ENCODE measurements around the gene UFD1. TPM values are rescaled to one million over a fixed set of nuclear protein-coding genes. Genes with fewer than 3 reads are reported as not detected.

Gene UFD1
- total and polyA plus RNA-seq, 2 experiments from 2014 or later: 23.4 to 77.3 TPM

DNA sequence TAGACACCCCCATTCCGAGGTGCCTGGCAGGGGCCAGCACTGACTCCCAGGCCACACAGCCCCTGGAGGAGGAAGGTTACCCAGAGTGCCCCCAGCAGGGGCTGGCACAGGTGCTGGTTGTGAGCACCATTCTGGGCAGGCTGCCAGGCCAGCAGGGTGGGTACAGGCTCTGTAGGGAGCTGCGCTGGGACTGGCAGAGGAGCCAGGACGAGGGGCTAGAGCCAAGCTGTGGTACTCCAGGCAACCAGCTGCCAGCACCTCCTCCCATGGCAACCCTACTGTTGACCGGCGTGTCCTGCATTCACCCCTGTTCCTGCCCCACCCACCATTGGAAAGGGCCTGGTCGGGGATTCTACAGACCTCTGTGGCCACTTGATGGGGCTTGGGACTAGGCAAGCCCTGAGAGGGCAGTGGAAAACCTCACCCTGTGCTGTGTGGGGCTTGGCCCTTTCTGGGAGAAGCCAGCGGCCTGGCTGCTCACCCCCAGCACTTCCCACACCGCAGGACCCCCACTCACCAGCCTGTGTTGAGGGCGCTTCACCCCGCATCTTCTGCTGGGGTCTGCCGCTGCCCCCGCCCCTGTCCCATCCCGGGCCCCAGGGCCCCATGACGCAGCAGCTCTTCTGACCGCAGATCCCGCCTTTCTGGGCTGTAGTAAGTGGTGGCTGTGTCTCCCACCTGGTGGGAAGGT, 43.3 kb upstream of the UFD1 start:
- Histone ChIP-seq H3K27me3 (peaks cover 46% of the 10 kb centered on the region), H3K27ac (no peak overlapping the region), H3K9me3 (ENCODE audit: low read depth) (no peaks in the 10 kb centered on the region), H3K4me3 (no peak overlapping the region), H3K4me1 (ENCODE audit: low read depth) (peaks cover 8% of the 10 kb centered on the region), H3K36me3 (no peaks in the 10 kb centered on the region)
- TF ChIP-seq, protein P1, sequence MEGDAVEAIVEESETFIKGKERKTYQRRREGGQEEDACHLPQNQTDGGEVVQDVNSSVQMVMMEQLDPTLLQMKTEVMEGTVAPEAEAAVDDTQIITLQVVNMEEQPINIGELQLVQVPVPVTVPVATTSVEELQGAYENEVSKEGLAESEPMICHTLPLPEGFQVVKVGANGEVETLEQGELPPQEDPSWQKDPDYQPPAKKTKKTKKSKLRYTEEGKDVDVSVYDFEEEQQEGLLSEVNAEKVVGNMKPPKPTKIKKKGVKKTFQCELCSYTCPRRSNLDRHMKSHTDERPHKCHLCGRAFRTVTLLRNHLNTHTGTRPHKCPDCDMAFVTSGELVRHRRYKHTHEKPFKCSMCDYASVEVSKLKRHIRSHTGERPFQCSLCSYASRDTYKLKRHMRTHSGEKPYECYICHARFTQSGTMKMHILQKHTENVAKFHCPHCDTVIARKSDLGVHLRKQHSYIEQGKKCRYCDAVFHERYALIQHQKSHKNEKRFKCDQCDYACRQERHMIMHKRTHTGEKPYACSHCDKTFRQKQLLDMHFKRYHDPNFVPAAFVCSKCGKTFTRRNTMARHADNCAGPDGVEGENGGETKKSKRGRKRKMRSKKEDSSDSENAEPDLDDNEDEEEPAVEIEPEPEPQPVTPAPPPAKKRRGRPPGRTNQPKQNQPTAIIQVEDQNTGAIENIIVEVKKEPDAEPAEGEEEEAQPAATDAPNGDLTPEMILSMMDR (IDR thresholded peaks at IDR 0.05; ENCODE audit: low read depth, low read length): no peak
- no peak for DNase-seq (ENCODE audit: low read depth in 1 of 2, low spot score in 1 of 2)

- Histone ChIP-seq H3K36me3 (no peaks in the 10 kb centered on the region), H3K27me3 (peaks cover 45% of the 10 kb centered on the region), H3K4me1 (ENCODE audit: low read depth) (no peaks in the 10 kb centered on the region), H3K27ac (no peak overlapping the region), H3K9me3 (ENCODE audit: low read depth) (no peaks in the 10 kb centered on the region), H3K4me3 (no peak overlapping the region)
- TF ChIP-seq, protein P1 (IDR thresholded peaks at IDR 0.05; ENCODE audit: low read depth, low read length): no peak
- DNase-seq (ENCODE audit: low read depth in 1 of 2, low spot score in 1 of 2): no peak
Observed at GRCh38 chr22:19520566-19521305, 41.7 kb upstream of the UFD1 start.

DNA sequence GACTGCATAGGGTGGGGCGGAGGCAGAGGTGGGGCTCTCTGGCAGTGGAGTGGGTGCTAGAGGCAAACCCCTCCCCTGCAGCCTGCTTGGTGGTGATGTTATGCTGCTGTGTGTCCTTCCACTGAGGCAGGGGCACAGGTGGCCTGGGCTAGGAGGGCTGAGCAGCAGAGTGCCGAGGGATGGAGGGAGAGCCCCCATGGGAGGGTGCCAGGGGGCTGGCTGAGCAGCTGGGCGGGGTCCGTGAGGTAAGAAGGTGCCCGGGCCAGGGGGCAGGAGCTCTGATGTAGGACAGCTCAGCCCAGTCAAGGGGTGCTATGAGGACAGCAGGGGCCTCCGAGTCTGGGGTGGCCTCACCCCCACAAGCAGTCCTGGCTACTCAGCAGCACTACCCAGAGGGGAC, 41.0 kb upstream of the UFD1 start:
- DNase-seq (ENCODE audit: low read depth in 1 of 2, low spot score in 1 of 2): no peak
- Histone ChIP-seq H3K36me3 (no peaks in the 10 kb centered on the region), H3K4me1 (ENCODE audit: low read depth) (no peaks in the 10 kb centered on the region), H3K27me3 (peaks cover 38% of the 10 kb centered on the region), H3K4me3 (no peak overlapping the region), H3K27ac (no peak overlapping the region), H3K9me3 (ENCODE audit: low read depth) (no peaks in the 10 kb centered on the region)
- TF ChIP-seq, protein P1 (IDR thresholded peaks at IDR 0.05; ENCODE audit: low read depth, low read length): no peak

DNA sequence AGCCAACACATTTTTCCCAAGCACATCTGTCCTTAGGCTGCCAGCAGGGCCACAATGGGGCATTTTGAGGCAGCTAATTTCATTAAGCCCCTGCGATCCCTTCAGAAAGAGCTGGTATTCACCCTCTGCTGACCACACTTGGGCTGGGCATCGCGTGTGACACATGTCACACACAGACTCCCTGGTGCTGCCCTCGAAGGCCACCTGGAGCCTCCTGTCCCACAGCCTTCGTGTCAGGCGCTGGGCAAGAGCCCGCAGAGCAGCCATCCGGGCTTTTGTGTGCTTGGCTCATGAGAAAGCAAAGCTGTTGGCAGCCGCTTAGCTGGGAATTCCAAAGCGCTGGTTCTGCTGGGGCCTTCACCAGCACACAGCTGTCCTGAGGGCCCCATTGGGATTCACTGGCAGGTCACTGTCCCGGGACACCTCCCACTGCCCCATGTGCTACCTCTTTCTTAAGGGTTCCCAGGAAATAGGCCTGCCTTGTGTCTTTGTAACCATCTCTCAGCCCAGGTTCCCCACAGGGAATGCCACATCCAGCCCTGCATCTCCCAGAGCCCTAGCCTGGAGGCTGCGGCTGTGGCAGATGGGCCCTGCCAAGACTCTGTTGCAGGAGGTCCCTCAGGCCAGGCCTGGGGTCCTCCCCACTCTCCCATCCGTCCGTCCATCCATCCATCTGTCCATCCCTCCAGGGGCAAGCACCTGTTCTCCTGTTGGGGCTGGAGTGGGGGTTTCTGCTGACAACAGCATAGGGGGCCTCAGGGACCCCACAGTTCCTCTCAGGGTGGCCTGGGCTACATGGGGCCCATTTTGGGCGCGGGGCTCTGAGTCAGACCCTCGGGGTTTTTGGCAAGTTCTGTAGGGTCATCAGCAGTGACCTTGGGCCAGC, 40.3 kb upstream of the UFD1 start:
- TF ChIP-seq, protein P1 (IDR thresholded peaks at IDR 0.05; ENCODE audit: low read depth, low read length): no peak
- H3K36me3 ChIP-seq: no peaks in the 10 kb centered on the region

DNA sequence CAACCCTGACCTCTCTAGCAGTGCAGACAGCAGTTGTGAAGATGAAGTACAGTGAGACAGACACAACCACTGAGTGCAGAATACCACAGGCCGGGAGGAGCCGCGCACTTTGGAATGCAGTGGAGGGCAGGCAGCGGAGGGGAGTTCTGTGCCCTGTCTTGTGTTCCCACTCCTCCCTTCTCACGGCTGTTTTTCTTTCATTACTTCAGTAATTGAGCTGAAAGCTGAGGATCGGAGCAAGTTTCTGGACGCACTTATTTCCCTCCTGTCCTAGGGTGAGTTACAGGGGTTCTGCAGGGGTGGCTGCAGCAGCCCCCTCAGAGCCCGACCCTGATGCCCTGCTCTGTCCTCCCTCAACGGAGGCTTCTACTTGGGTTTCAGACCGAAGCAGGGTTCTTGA, 39.6 kb upstream of the UFD1 start:
- no peak overlapping the region for H3K27ac ChIP-seq
- H3K4me1 ChIP-seq (ENCODE audit: low read depth): no peaks in the 10 kb centered on the region
- no peak for DNase-seq (ENCODE audit: low read depth in 1 of 2, low spot score in 1 of 2)

More for the DNA sequence above, 40.3 kb upstream of the UFD1 start:
- peaks cover 31% of the 10 kb centered on the region for H3K27me3 ChIP-seq
- no peak overlapping the region for H3K4me3 ChIP-seq
- no peak overlapping the region for H3K27ac ChIP-seq
- DNase-seq (ENCODE audit: low read depth in 1 of 2, low spot score in 1 of 2): no peak
- H3K4me1 ChIP-seq (ENCODE audit: low read depth): no peaks in the 10 kb centered on the region
- no peaks in the 10 kb centered on the region for H3K9me3 ChIP-seq (ENCODE audit: low read depth)

More for the DNA sequence above, 39.6 kb upstream of the UFD1 start:
- no peak overlapping the region for H3K4me3 ChIP-seq
- H3K36me3 ChIP-seq: no peaks in the 10 kb centered on the region
- H3K9me3 ChIP-seq (ENCODE audit: low read depth): no peaks in the 10 kb centered on the region
- H3K27me3 ChIP-seq: peaks cover 24% of the 10 kb centered on the region
- TF ChIP-seq, protein P1 (IDR thresholded peaks at IDR 0.05; ENCODE audit: low read depth, low read length): no peak
